Thyroid gland (tissue), 4 donors: ENCODE results near the gene GPR157. TPM values are rescaled to one million over a fixed set of nuclear protein-coding genes. Genes with fewer than 3 reads are reported as not detected.

ENCODE experiments used
- DNase-seq, 2 donors: peaks; one replicate each; pipeline ENCODE4 v3.0.0-alpha.2; 2019
- H3K27ac ChIP-seq, 3 donors: fragments of 200-600 bp; sonication (generic); 1 replicate in 2 of 3; 2 replicates in 1 of 3; pipeline ENCODE4 v1.5.1; 2016 to 2019; ENCODE audit warnings: mild to moderate bottlenecking in 1 of 3, moderate library complexity in 1 of 3
- H3K27me3 ChIP-seq: fragments of 200-600 bp; sonication (generic); one replicate; pipeline ENCODE4 v1.5.1; 2019
- H3K36me3 ChIP-seq, 2 donors: fragments of 200-600 bp; sonication (generic); one replicate each; pipeline ENCODE4 v1.5.1; 2016 to 2019
- H3K4me1 ChIP-seq, 2 donors: fragments of 200-600 bp; sonication (generic); one replicate each; pipeline ENCODE4 v1.5.1; 2017 to 2019
- H3K4me3 ChIP-seq, 3 donors: fragments of 200-600 bp; sonication (generic); replicated peaks in 1 of 3; 1 replicate in 2 of 3; 2 replicates in 1 of 3; pipeline ENCODE4 v1.5.1; 2016; ENCODE audit warnings: mild to moderate bottlenecking in 1 of 3
- H3K9me3 ChIP-seq: fragments of 200-600 bp; sonication (generic); one replicate; pipeline ENCODE4 v1.5.1; 2017
- POLR2A ChIP-seq, 2 donors: fragments of 450-650 bp; IDR thresholded peaks; one replicate each; pipeline ENCODE4 v1.6.1; 2017; ENCODE audit warnings: antibody characterized with exemption in 2 of 2, mild to moderate bottlenecking in 2 of 2, moderate library complexity in 1 of 2
- WGBS, 2 donors: methylation state at CpG; one replicate each; pipeline ENCODE4 v1.1.5; 2017; 5-methylcytosine and 5-hydroxymethylcytosine counted together
- intact Hi-C: fragments of 100-400 bp; cut with DNase I; formaldehyde crosslinking; loops from one replicate; pipeline ENCODE4 v1.15.1; 2023
- total RNA-seq, 4 donors: library from RNA; depleted of rRNA; stranded (reverse); fragments of >200 nt; gene quantifications; one replicate each; pipeline ENCODE4 v1.2.3, GENCODE V29; 2016
- TF ChIP-seq, protein P1 (sequence below), 6 experiments: fragments of 200-600 bp in 3 of 6; fragments of 450-650 bp in 3 of 6; sonication (generic) in 3 of 6; IDR thresholded peaks; one replicate each; pipeline ENCODE4 v1.5.1; 2016 to 2019; ENCODE audit warnings: antibody characterized with exemption in 6 of 6, mild to moderate bottlenecking in 2 of 6, inconsistent platforms in 1 of 6, moderate library complexity in 1 of 6

The GPR157 gene
- total RNA-seq, 4 donors from 2014 or later, result 5.6 to 10.4 (median 7.3) TPM

GRCh38 chr1:9110669-9111356, 18.1 kb downstream of the GPR157 start:
- WGBS, 2 donors, result 30 to 43% methylated on average over 14 to 18 of the region's 18 CpGs
- intact Hi-C loops, result loop anchor here (5.0 kb wide), 1 partner anchor 86 kb away; no protein-coding TSS in a partner anchor
- DNase-seq, result peak; percentile 87 to 91
- H3K27me3 ChIP-seq, result no peaks in the 10 kb centered on the region
- no peak for TF ChIP-seq POLR2A (IDR thresholded peaks at IDR 0.05)
- TF ChIP-seq, protein P1, sequence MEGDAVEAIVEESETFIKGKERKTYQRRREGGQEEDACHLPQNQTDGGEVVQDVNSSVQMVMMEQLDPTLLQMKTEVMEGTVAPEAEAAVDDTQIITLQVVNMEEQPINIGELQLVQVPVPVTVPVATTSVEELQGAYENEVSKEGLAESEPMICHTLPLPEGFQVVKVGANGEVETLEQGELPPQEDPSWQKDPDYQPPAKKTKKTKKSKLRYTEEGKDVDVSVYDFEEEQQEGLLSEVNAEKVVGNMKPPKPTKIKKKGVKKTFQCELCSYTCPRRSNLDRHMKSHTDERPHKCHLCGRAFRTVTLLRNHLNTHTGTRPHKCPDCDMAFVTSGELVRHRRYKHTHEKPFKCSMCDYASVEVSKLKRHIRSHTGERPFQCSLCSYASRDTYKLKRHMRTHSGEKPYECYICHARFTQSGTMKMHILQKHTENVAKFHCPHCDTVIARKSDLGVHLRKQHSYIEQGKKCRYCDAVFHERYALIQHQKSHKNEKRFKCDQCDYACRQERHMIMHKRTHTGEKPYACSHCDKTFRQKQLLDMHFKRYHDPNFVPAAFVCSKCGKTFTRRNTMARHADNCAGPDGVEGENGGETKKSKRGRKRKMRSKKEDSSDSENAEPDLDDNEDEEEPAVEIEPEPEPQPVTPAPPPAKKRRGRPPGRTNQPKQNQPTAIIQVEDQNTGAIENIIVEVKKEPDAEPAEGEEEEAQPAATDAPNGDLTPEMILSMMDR (IDR thresholded peaks at IDR 0.05), result peak; percentile 74 to 92 (median 90)
- H3K36me3 ChIP-seq, result peaks cover 3 to 4% of the 10 kb centered on the region in 2 donors
- peaks cover 0 to 4% of the 10 kb centered on the region in 2 donors for H3K4me1 ChIP-seq
- H3K27ac ChIP-seq, result no peak overlapping the region
- no peaks in the 10 kb centered on the region for H3K9me3 ChIP-seq
- H3K4me3 ChIP-seq, result no peak overlapping the region

DNA sequence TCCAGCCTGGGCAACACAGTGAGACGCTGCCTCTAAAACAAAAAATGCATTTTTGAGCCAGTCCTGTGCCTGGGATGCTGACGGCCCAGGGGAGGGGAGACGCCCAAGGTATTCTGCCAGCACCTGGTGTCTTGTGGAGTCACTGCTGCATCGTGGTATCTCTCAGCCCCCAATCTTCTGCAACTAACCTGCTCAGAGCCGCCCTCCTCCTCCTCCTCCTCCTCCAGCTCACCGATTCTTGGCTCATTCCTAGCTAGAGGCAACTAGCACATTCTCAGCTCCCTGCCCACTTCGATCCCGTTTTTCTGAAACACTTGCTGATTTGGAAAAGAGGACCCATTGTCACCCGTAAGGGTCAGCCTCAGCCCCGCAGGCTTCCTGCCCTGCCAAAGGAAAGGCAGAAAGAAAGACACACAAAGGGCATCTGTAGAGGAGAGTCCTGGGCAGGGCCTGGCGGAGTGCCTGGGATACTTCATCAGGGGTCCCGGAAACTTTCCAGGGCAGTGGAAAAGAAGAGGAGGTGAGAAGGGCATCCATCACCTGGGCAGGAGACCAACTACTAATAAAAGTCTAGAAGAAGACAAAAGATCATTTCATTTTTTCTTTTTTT, 20.7 kb downstream of the GPR157 start:
- intact Hi-C loops, result no loop called here
- Histone ChIP-seq H3K4me1 (peaks cover 0 to 4% of the 10 kb centered on the region in 2 donors), H3K27me3 (no peaks in the 10 kb centered on the region), H3K9me3 (no peaks in the 10 kb centered on the region), H3K36me3 (peaks cover 13 to 15% of the 10 kb centered on the region in 2 donors), H3K27ac (no peak overlapping the region), H3K4me3 (no peak overlapping the region)
- no peak for DNase-seq
- WGBS, 2 donors, result 90 to 93% methylated on average over 12 of the region's 12 CpGs
- TF ChIP-seq, protein P1 (IDR thresholded peaks at IDR 0.05), result no peak
- no peak for TF ChIP-seq POLR2A (IDR thresholded peaks at IDR 0.05)

GRCh38 chr1:9107136-9107535, 21.8 kb downstream of the GPR157 start:
- 55 to 69% methylated on average over 4 of the region's 4 CpGs for WGBS, 2 donors
- TF ChIP-seq POLR2A (IDR thresholded peaks at IDR 0.05), result no peak
- Histone ChIP-seq H3K27ac (no peak overlapping the region), H3K4me1 (peaks cover 0 to 4% of the 10 kb centered on the region in 2 donors), H3K36me3 (peaks cover 16 to 18% of the 10 kb centered on the region in 2 donors), H3K27me3 (no peaks in the 10 kb centered on the region), H3K4me3 (no peak overlapping the region), H3K9me3 (no peaks in the 10 kb centered on the region)
- no peak for DNase-seq
- intact Hi-C loops, result no loop called here

GRCh38 chr1:9106286-9106685, 22.6 kb downstream of the GPR157 start:
- TF ChIP-seq, protein P1 (IDR thresholded peaks at IDR 0.05), result no peak
- TF ChIP-seq POLR2A (IDR thresholded peaks at IDR 0.05), result no peak
- intact Hi-C loops, result no loop called here
- Histone ChIP-seq H3K4me1 (peaks cover 0 to 4% of the 10 kb centered on the region in 2 donors), H3K27ac (no peak overlapping the region), H3K27me3 (no peaks in the 10 kb centered on the region), H3K9me3 (no peaks in the 10 kb centered on the region), H3K4me3 (no peak overlapping the region), H3K36me3 (peaks cover 16 to 18% of the 10 kb centered on the region in 2 donors)
- DNase-seq, result no peak
- 76 to 87% methylated on average over 14 of the region's 14 CpGs for WGBS, 2 donors

DNA sequence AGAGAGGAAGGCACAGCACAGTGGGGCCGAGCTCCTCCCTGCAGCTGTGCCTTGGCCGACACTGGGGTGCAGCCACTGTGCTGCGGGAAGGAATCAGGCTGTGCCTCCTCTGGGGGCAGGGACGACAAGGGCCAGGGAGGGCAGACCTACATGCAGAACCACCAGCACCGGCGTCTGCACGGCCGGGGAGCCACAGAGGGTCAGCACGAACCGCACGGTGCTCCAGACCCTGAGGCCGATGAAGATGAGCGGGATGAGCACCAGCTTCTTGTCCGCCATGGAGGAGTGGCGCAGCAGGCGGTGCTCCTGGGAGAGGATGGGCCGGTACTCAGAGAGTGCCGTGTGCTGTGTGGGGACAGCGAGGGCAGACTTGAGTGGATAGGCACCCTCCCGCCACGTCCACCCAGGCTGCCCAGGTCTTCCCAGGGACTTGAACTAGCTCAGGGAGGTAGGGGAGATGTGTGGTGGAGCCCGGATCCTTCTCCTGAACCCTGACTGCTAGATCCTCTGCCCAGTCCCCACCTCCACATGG, 23.5 kb downstream of the GPR157 start:
- no peaks in the 10 kb centered on the region for H3K4me1 ChIP-seq
- H3K27me3 ChIP-seq, result no peaks in the 10 kb centered on the region
- H3K4me3 ChIP-seq, result no peak overlapping the region
- no peak for TF ChIP-seq POLR2A (IDR thresholded peaks at IDR 0.05)
- TF ChIP-seq, protein P1 (IDR thresholded peaks at IDR 0.05), result no peak
- H3K36me3 ChIP-seq, result peaks cover 16 to 18% of the 10 kb centered on the region in 2 donors
- intact Hi-C loops, result no loop called here
- H3K9me3 ChIP-seq, result no peaks in the 10 kb centered on the region
- 94 to 97% methylated on average over 18 to 20 of the region's 22 CpGs for WGBS, 2 donors
- no peak for DNase-seq
- no peak overlapping the region for H3K27ac ChIP-seq
